K562 (cell line): Measurements from ENCODE around the gene MKLN1. TPM values are rescaled to one million over a fixed set of nuclear protein-coding genes. Genes with fewer than 3 reads are reported as not detected.

Source experiments
- ATF1 ChIP-seq, 2 experiments: fragments of 450-650 bp in 1 of 2; IDR thresholded peaks; 2 replicates each; pipeline ENCODE4 v1.6.1; 2016; ENCODE audit warnings: missing compliant biosample characterization in 1 of 2, missing genetic modification characterization in 1 of 2
- CREM ChIP-seq: IDR thresholded peaks from 2 replicates; pipeline ENCODE4 v1.6.1; 2014; ENCODE audit warnings: antibody characterized with exemption, low read depth
- HDAC2 ChIP-seq: fragments of 450-650 bp; IDR thresholded peaks from 2 replicates; pipeline ENCODE4 v1.6.1; 2016; ENCODE audit warnings: mild to moderate bottlenecking
- HMG20B ChIP-seq: fragments of 250-450 bp; sonication (Bioruptor Pico); IDR thresholded peaks from 2 replicates; pipeline ENCODE4 v1.5.0; 2021; ENCODE audit warnings: mild to moderate bottlenecking
- KHSRP ChIP-seq: fragments of 450-650 bp; IDR thresholded peaks from 2 replicates; pipeline ENCODE4 v1.6.1; 2017
- MTA3 ChIP-seq: fragments of 450-650 bp; formaldehyde crosslinking; IDR thresholded peaks from 2 replicates; pipeline ENCODE4 v1.6.1; 2017; ENCODE audit warnings: mild to moderate bottlenecking, borderline replicate concordance
- NKRF ChIP-seq: fragments of 450-650 bp; IDR thresholded peaks from 2 replicates; pipeline ENCODE4 v1.6.1; 2016; ENCODE audit warnings: borderline replicate concordance
- PML ChIP-seq: IDR thresholded peaks from 2 replicates; pipeline ENCODE4 v1.6.1; 2012; ENCODE audit warnings: low read length, inconsistent platforms
- POLR3G ChIP-seq: IDR thresholded peaks from 2 replicates; pipeline ENCODE4 v1.6.1; 2011; ENCODE audit not compliant: insufficient read length, insufficient replicate concordance; ENCODE audit errors: extremely low read depth
- RBM22 ChIP-seq: fragments of 200-400 bp; formaldehyde crosslinking; IDR thresholded peaks from 2 replicates; pipeline ENCODE4 v1.6.1; 2018; ENCODE audit warnings: low read length, low read depth; ENCODE audit not compliant: poor library complexity, severe bottlenecking
- RBM25 ChIP-seq: fragments of 200-400 bp; formaldehyde crosslinking; IDR thresholded peaks from 2 replicates; pipeline ENCODE4 v1.6.1; 2018; ENCODE audit warnings: low read length, low read depth, moderate library complexity; ENCODE audit not compliant: severe bottlenecking
- RHOXF2B ChIP-seq: fragments of 250-450 bp; sonication (Bioruptor Pico); conservative IDR thresholded peaks from 2 replicates; pipeline ENCODE4 v1.5.1; 2021
- THRA ChIP-seq: fragments of 450-650 bp; IDR thresholded peaks from 2 replicates; pipeline ENCODE4 v1.6.1; 2017; ENCODE audit warnings: mild to moderate bottlenecking, moderate library complexity
- ZC3H11A ChIP-seq: IDR thresholded peaks from 2 replicates; pipeline ENCODE4 v1.6.1; 2012; ENCODE audit warnings: low read depth, low read length, improper control_type of control experiment
- ZFP36 ChIP-seq: fragments of 150-350 bp; IDR thresholded peaks from 2 replicates; pipeline ENCODE4 v1.6.1; 2018; ENCODE audit warnings: low read length, low read depth; ENCODE audit not compliant: partially characterized antibody
- polyA plus RNA-seq, 8 experiments: library from polyadenylated mRNA; depleted of rRNA in 4 of 8; stranded (reverse) in 5 of 8; unstranded in 3 of 8; fragments of >200 nt; fragmentation: Nextera tagmentation in 2 of 8; fragmentation: Illumina TruSeq in 1 of 8; extraction: Ambion mirVana in 2 of 8; extraction: Trizol in 1 of 8; gene quantifications; 2 replicates each; pipeline versions ENCODE4 v1.2.1 to v1.2.3, GENCODE V29; 2011 to 2014; ENCODE audit warnings: inconsistent platforms in 1 of 8, missing spikeins in 1 of 8
- total RNA-seq, 7 experiments: library from RNA; depleted of rRNA in 6 of 7; stranded (reverse); fragments of >200 nt in 6 of 7; fragmentation: Illumina TruSeq in 2 of 7; extraction: Trizol in 2 of 7; gene quantifications; 2 replicates each; pipeline versions ENCODE4 v1.2.1 to v1.2.3, GENCODE V29; 2011 to 2021; ENCODE audit warnings: low replicate concordance in 1 of 7
- TF ChIP-seq, protein P1 (sequence below), 2 experiments: fragments of 450-650 bp; IDR thresholded peaks; 2 replicates each; pipeline ENCODE4 v1.6.1; 2018; ENCODE audit warnings: mild to moderate bottlenecking in 2 of 2, low read depth in 1 of 2; ENCODE audit not compliant: partially characterized antibody in 2 of 2
- TF ChIP-seq, protein P2 (sequence below): fragments of 250-450 bp; sonication (Bioruptor Pico); IDR thresholded peaks from 2 replicates; pipeline ENCODE4 v1.5.0; 2021

The MKLN1 gene
- total and polyA plus RNA-seq, 9 of the 15 experiments (the other 6 are each of a cell fraction or from before 2014, with no cell fraction given): 18.6 to 80.4 (median 56.0) TPM

GRCh38 chr7:131383417-131384285 is 56.0 kb downstream of the MKLN1 start (continued):
- TF ChIP-seq, protein P1, sequence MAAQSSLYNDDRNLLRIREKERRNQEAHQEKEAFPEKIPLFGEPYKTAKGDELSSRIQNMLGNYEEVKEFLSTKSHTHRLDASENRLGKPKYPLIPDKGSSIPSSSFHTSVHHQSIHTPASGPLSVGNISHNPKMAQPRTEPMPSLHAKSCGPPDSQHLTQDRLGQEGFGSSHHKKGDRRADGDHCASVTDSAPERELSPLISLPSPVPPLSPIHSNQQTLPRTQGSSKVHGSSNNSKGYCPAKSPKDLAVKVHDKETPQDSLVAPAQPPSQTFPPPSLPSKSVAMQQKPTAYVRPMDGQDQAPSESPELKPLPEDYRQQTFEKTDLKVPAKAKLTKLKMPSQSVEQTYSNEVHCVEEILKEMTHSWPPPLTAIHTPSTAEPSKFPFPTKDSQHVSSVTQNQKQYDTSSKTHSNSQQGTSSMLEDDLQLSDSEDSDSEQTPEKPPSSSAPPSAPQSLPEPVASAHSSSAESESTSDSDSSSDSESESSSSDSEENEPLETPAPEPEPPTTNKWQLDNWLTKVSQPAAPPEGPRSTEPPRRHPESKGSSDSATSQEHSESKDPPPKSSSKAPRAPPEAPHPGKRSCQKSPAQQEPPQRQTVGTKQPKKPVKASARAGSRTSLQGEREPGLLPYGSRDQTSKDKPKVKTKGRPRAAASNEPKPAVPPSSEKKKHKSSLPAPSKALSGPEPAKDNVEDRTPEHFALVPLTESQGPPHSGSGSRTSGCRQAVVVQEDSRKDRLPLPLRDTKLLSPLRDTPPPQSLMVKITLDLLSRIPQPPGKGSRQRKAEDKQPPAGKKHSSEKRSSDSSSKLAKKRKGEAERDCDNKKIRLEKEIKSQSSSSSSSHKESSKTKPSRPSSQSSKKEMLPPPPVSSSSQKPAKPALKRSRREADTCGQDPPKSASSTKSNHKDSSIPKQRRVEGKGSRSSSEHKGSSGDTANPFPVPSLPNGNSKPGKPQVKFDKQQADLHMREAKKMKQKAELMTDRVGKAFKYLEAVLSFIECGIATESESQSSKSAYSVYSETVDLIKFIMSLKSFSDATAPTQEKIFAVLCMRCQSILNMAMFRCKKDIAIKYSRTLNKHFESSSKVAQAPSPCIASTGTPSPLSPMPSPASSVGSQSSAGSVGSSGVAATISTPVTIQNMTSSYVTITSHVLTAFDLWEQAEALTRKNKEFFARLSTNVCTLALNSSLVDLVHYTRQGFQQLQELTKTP (IDR thresholded peaks at IDR 0.05; ENCODE audit: low read depth in 1 of 2, partially characterized antibody in 2 of 2): peak in 1 of 2 experiments; percentile 7
- TF ChIP-seq ATF1 (CRISPR knock-in tag; IDR thresholded peaks at IDR 0.05): no peak
- peak; percentile 24; the same call in 1 of the 2 replicates for TF ChIP-seq ATF1 (tag; IDR thresholded peaks at IDR 0.05)
- 0 out of 2 replicates have a peak, but pooled peaks have one; percentile 44 for TF ChIP-seq HDAC2
- no peak for TF ChIP-seq RBM25
- no peak for TF ChIP-seq RHOXF2B (CRISPR knock-in tag)
- TF ChIP-seq, protein P2, sequence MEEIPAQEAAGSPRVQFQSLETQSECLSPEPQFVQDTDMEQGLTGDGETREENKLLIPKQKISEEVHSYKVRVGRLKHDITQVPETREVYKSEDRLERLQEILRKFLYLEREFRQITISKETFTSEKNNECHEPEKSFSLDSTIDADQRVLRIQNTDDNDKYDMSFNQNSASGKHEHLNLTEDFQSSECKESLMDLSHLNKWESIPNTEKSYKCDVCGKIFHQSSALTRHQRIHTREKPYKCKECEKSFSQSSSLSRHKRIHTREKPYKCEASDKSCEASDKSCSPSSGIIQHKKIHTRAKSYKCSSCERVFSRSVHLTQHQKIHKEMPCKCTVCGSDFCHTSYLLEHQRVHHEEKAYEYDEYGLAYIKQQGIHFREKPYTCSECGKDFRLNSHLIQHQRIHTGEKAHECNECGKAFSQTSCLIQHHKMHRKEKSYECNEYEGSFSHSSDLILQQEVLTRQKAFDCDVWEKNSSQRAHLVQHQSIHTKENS (CRISPR knock-in tag): no peak
- no peak for TF ChIP-seq HMG20B (CRISPR knock-in tag)
- no peak for TF ChIP-seq RBM22
- no peak for TF ChIP-seq POLR3G
- no peak for TF ChIP-seq NKRF
- no peak for TF ChIP-seq ZFP36
- 0 out of 2 replicates have a peak, but pooled peaks have one; percentile 15 for TF ChIP-seq CREM
- no peak for TF ChIP-seq MTA3
- no peak for TF ChIP-seq THRA
- no peak for TF ChIP-seq PML
- no peak for TF ChIP-seq ZC3H11A
- no peak for TF ChIP-seq KHSRP
